Measurements from ENCODE around the gene PACSIN2. TPM values are rescaled to one million over a fixed set of nuclear protein-coding genes. Genes with fewer than 3 reads are reported as not detected.

The PACSIN2 gene
- total and polyA plus RNA-seq, 7 donors = 44.2 to 126 (median 52.3) TPM

- no peaks in the 10 kb centered on the region for H3K27me3 ChIP-seq
- intact Hi-C loops (cut with DNase I) = loop anchor here (5.0 kb wide), 3 partner anchors 87 to 127 kb away; no protein-coding TSS in a partner anchor
- WGBS, 2 donors = 21 to 63% methylated on average over 5 of the region's 5 CpGs
- H3K4me3 ChIP-seq = no peak overlapping the region
- TF ChIP-seq POLR2A (IDR thresholded peaks at IDR 0.05) (no peak), POLR2AphosphoS5 (IDR thresholded peaks at IDR 0.05) (no peak), EP300 (IDR thresholded peaks at IDR 0.05) (no peak), CTCF (IDR thresholded peaks at IDR 0.05) (no peak)
- peaks cover 0 to 9% (median 2%) of the 10 kb centered on the region in 4 donors for H3K36me3 ChIP-seq
- peak overlapping the region; percentile 66 to 77 (median 76) for H3K27ac ChIP-seq
- DNase-seq = no peak
- peaks cover 0 to 93% (median 77%) of the 10 kb centered on the region in 4 donors for H3K4me1 ChIP-seq
- no peaks in the 10 kb centered on the region for H3K9me3 ChIP-seq
Observed at GRCh38 chr22:42905702-42906183, 109.2 kb downstream of the PACSIN2 start.

DNA sequence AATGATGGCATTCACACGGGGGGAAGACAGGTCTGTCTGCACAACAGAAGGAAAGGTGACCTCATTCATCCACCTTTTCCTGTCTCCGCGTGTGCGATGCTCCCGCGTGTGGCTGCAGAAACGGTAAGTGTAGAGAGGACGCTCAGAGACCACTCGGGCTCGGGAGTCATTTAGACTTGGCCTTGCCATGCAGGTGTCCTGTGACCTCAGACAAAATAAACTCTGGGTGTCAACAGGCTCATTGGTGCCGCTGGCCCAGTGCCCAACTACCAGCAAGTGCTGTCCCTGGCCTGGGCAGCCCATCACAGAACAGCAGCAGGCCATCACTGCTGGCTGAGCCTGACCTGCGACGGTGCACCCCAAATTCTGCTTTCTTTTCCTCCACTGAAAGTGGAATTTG is 109.7 kb downstream of the PACSIN2 start:
- H3K27ac ChIP-seq = peak overlapping the region; percentile 66 to 77 (median 76)
- intact Hi-C loops (cut with DNase I) = loop anchor here (5.0 kb wide), 3 partner anchors 87 to 127 kb away; no protein-coding TSS in a partner anchor
- TF ChIP-seq CTCF (IDR thresholded peaks at IDR 0.05) = no peak
- no peak for TF ChIP-seq EP300 (IDR thresholded peaks at IDR 0.05)
- no peak for TF ChIP-seq POLR2AphosphoS5 (IDR thresholded peaks at IDR 0.05)
- no peak for TF ChIP-seq POLR2A (IDR thresholded peaks at IDR 0.05)
- no peak for DNase-seq
- no peaks in the 10 kb centered on the region for H3K9me3 ChIP-seq
- no peaks in the 10 kb centered on the region for H3K27me3 ChIP-seq
- H3K36me3 ChIP-seq = peaks cover 0 to 4% (median 1%) of the 10 kb centered on the region in 4 donors
- H3K4me3 ChIP-seq = no peak overlapping the region
- WGBS, 2 donors = 58 to 84% methylated on average over 13 of the region's 13 CpGs
- H3K4me1 ChIP-seq = peaks cover 0 to 89% (median 74%) of the 10 kb centered on the region in 4 donors

- no peak for DNase-seq
- Histone ChIP-seq H3K9me3 (no peaks in the 10 kb centered on the region), H3K27ac (peak overlapping the region; percentile 38 to 75 (median 64)), H3K27me3 (no peaks in the 10 kb centered on the region), H3K4me3 (no peak overlapping the region), H3K36me3 (no peaks in the 10 kb centered on the region), H3K4me1 (peaks cover 0 to 78% (median 65%) of the 10 kb centered on the region in 4 donors)
- TF ChIP-seq EP300 (IDR thresholded peaks at IDR 0.05) = no peak
- TF ChIP-seq CTCF (IDR thresholded peaks at IDR 0.05) = no peak
- TF ChIP-seq POLR2AphosphoS5 (IDR thresholded peaks at IDR 0.05) = no peak
- no peak for TF ChIP-seq POLR2A (IDR thresholded peaks at IDR 0.05)
- WGBS, 2 donors = 91 to 94% methylated on average over 12 of the region's 12 CpGs
- intact Hi-C loops (cut with DNase I) = loop anchor here (5.0 kb wide), 1 partner anchor 63 kb away; no protein-coding TSS in a partner anchor
Observed at GRCh38 chr22:42904050-42904449, 110.9 kb downstream of the PACSIN2 start.

DNA sequence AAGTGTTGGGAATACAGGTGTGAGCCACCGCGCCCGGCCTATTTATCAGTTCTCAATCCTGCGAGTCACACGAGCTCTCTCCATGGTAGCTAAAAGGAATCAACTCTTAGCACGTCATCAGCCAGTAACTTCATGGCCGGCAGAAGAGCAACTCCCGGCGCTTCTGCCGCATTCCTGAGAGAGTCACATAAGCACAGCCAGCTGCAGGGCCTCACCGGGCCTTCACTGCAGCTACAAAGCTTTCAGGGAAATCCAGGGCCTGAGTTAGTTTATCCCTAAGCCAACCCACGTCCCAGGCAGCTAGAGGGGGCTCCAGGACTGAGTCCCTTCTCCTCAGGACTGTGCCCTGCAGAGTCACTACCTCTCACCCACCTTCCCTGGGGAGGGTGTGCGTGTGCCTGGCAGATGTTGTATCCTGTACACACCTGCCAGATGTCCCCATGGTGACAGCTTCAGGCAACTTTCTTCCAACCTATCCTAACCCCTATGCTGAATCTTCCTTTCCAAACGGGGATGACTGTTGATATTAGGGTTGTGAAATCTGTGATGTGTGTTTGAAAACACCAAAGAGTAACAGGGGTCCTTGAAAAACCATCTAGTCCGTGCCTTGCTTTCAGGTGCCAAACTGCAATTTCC is 112.0 kb downstream of the PACSIN2 start:
- no peaks in the 10 kb centered on the region for H3K27me3 ChIP-seq
- intact Hi-C loops (cut with DNase I) = loop anchor here (5.0 kb wide), 1 partner anchor 64 kb away; no protein-coding TSS in a partner anchor
- 81 to 83% methylated on average over 15 of the region's 15 CpGs for WGBS, 2 donors
- no peaks in the 10 kb centered on the region for H3K36me3 ChIP-seq
- peak overlapping the region; percentile 59 to 75 (median 69) for H3K27ac ChIP-seq
- H3K9me3 ChIP-seq = no peaks in the 10 kb centered on the region
- peaks cover 0 to 67% (median 54%) of the 10 kb centered on the region in 4 donors for H3K4me1 ChIP-seq
- peak; percentile 89 for DNase-seq
- TF ChIP-seq EP300 (IDR thresholded peaks at IDR 0.05) = peak in 1 of 4 donors; percentile 15
- TF ChIP-seq POLR2A (IDR thresholded peaks at IDR 0.05) = no peak
- TF ChIP-seq POLR2AphosphoS5 (IDR thresholded peaks at IDR 0.05) = peak in 2 of 4 donors; percentile 36 to 55
- H3K4me3 ChIP-seq = no peak overlapping the region

DNA sequence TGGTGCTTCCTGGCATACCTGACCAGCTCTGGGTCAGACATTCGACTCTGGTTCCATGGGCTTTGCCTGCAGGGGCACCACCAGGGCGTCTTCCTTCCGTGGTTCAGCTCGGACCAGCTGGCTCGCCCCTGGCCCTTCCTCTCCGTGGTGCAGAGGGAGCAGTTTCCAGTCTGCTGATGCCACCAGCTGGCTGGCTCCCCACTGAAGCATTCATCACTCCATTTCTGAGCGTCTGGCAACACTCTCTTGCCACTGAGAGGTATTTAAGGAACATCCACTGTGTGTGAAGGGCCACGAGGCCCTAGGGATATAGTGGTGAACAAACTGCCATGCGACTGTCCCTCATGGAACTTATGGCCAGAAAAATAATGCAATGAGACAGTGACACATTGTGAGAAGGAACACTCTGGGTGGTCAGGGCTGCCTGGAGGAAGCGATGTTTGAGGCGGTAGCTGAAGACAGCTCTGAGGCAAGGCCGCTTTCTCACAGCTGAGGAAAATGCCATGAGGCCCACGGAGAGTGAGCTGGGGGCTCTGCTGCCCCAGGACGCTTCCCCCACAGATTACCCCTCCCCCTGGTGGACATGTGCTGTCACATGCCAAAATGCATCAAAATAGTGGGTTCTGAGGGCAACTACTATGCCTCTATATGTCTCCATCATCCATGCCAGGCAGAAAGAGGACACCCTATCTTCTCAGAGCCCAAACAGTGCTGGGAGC is 113.0 kb downstream of the PACSIN2 start:
- Histone ChIP-seq H3K27me3 (no peaks in the 10 kb centered on the region), H3K4me1 (peaks cover 0 to 57% (median 44%) of the 10 kb centered on the region in 4 donors), H3K4me3 (no peak overlapping the region), H3K9me3 (no peaks in the 10 kb centered on the region), H3K36me3 (no peaks in the 10 kb centered on the region), H3K27ac (peak overlapping the region; percentile 59 to 75 (median 69))
- DNase-seq = no peak
- WGBS, 2 donors = 81 to 88% methylated on average over 14 of the region's 14 CpGs
- intact Hi-C loops (cut with DNase I) = loop anchor here (5.0 kb wide), 1 partner anchor 65 kb away; no protein-coding TSS in a partner anchor
- no peak for TF ChIP-seq POLR2A (IDR thresholded peaks at IDR 0.05)
- TF ChIP-seq POLR2AphosphoS5 (IDR thresholded peaks at IDR 0.05) = peak in 1 of 4 donors; percentile 21
- no peak for TF ChIP-seq EP300 (IDR thresholded peaks at IDR 0.05)
- TF ChIP-seq CTCF (IDR thresholded peaks at IDR 0.05) = no peak

Data from sigmoid colon (tissue), 7 donors.